Measurements from ENCODE around the gene TP53I3. TPM values are rescaled to one million over a fixed set of nuclear protein-coding genes. Genes with fewer than 3 reads are reported as not detected.

TP53I3 gene
- total RNA-seq, 2 donors from 2014 or later = 16.2 to 26.2 TPM

GRCh38 chr2:24123195-24123921 is 38.7 kb upstream of the TP53I3 start, which contains the start of the genes FAM228B and PFN4:
TSS of gene FAM228B (plus strand) at chr2:24123469. CDS start at chr2:24124362, 893 bp downstream.
TSS of gene PFN4 (minus strand) at chr2:24123334. CDS start at chr2:24122535, 799 bp downstream.
- H3K4me3 ChIP-seq = peak within 1 kb of the TSS; percentile 76 to 80
- intact Hi-C loops (cut with DNase I) = no loop called here
- no peaks in the 10 kb centered on the region for H3K9me3 ChIP-seq
- WGBS = 0% methylated on average over 49 of the region's 103 CpGs
- peak in 1 of 4 experiments; percentile 5 for TF ChIP-seq CTCF (IDR thresholded peaks at IDR 0.05)
- no peak for TF ChIP-seq POLR2AphosphoS5 (IDR thresholded peaks at IDR 0.05)
- peak; percentile 69 for TF ChIP-seq POLR2A (IDR thresholded peaks at IDR 0.05)
- no peaks in the 10 kb centered on the region for H3K36me3 ChIP-seq
- DNase-seq (ENCODE audit: low spot score) = peak; percentile 86
- H3K4me1 ChIP-seq (replicated peaks) = peaks cover 4% of the 10 kb centered on the region
- no peaks in the 10 kb centered on the region for H3K27me3 ChIP-seq (replicated peaks; ENCODE audit: insufficient read depth)
- H3K27ac ChIP-seq = peak within 1 kb of the TSS; percentile 92

GRCh38 chr2:24122366-24123194 is 37.9 kb upstream of the TP53I3 start:
- WGBS = 8% methylated on average over 13 of the region's 15 CpGs
- Histone ChIP-seq H3K4me1 (replicated peaks) (peaks cover 4% of the 10 kb centered on the region), H3K9me3 (no peaks in the 10 kb centered on the region), H3K36me3 (no peaks in the 10 kb centered on the region), H3K4me3 (peak overlapping the region; percentile 76 to 80), H3K27ac (peak overlapping the region; percentile 92), H3K27me3 (replicated peaks; ENCODE audit: insufficient read depth) (no peaks in the 10 kb centered on the region)
- intact Hi-C loops (cut with DNase I) = no loop called here
- TF ChIP-seq POLR2A (IDR thresholded peaks at IDR 0.05) (no peak), CTCF (IDR thresholded peaks at IDR 0.05) (no peak), POLR2AphosphoS5 (IDR thresholded peaks at IDR 0.05) (no peak)
- no peak for DNase-seq (ENCODE audit: low spot score)

- intact Hi-C loops (cut with DNase I) = no loop called here
- WGBS = 30% methylated on average over 4 of the region's 4 CpGs
- TF ChIP-seq CTCF (IDR thresholded peaks at IDR 0.05) = no peak
- TF ChIP-seq POLR2A (IDR thresholded peaks at IDR 0.05) = no peak
- TF ChIP-seq POLR2AphosphoS5 (IDR thresholded peaks at IDR 0.05) = no peak
Measured at GRCh38 chr2:24121469-24121868, 36.8 kb upstream of the TP53I3 start.

GRCh38 chr2:24121066-24121465 is 36.4 kb upstream of the TP53I3 start:
- Histone ChIP-seq H3K27ac (no peak overlapping the region), H3K27me3 (replicated peaks; ENCODE audit: insufficient read depth) (no peaks in the 10 kb centered on the region), H3K9me3 (no peaks in the 10 kb centered on the region), H3K4me3 (no peak overlapping the region), H3K4me1 (replicated peaks) (peaks cover 4% of the 10 kb centered on the region), H3K36me3 (no peaks in the 10 kb centered on the region)
- TF ChIP-seq POLR2AphosphoS5 (IDR thresholded peaks at IDR 0.05) = no peak
- TF ChIP-seq CTCF (IDR thresholded peaks at IDR 0.05) = no peak
- TF ChIP-seq POLR2A (IDR thresholded peaks at IDR 0.05) = no peak
- no peak for DNase-seq (ENCODE audit: low spot score)
- intact Hi-C loops (cut with DNase I) = no loop called here
- WGBS = 35% methylated on average over 5 of the region's 5 CpGs

More at GRCh38 chr2:24121469-24121868, 36.8 kb upstream of the TP53I3 start:
- DNase-seq (ENCODE audit: low spot score) = no peak
- Histone ChIP-seq H3K36me3 (no peaks in the 10 kb centered on the region), H3K27me3 (replicated peaks; ENCODE audit: insufficient read depth) (no peaks in the 10 kb centered on the region), H3K4me1 (replicated peaks) (peaks cover 4% of the 10 kb centered on the region), H3K4me3 (no peak overlapping the region), H3K9me3 (no peaks in the 10 kb centered on the region), H3K27ac (no peak overlapping the region)

Data from prostate gland (tissue), 2 donors.